ENCODE measurements around the gene KCNK10. TPM values are rescaled to one million over a fixed set of nuclear protein-coding genes. Genes with fewer than 3 reads are reported as not detected.

Gene KCNK10
- total and polyA plus RNA-seq, 11 donors = 0.07 to 0.31 (median 0.20) TPM; not detected in 7

DNA sequence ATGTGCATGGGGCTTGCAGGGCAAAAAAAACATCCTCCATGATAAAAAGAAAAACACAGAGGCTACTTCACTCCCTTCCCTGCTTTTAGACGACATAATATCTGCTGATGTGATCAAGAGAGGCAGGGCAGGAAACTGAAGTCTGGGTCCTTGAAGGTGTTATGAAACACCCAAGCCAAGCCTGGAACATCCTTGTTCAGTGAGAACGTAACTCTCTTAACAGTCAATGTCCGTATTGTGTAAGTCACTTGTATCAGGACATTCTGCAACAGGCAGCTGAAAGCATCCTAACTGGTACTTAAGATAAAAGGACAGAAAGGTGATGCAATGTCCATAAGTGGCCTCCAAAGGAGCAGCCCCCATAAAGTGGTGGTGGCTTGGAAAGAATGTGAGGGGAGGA lies 20.0 kb downstream of the KCNK10 start:
- no peak for DNase-seq
- WGBS, 4 donors = 39 to 53% (median 50%) methylated on average over 3 of the region's 3 CpGs
- H3K27me3 ChIP-seq = no peaks in the 10 kb centered on the region
- no peaks in the 10 kb centered on the region for H3K36me3 ChIP-seq
- intact Hi-C loops (cut with DNase I) = no loop called here
- H3K27ac ChIP-seq = no peak overlapping the region
- H3K4me3 ChIP-seq = no peak overlapping the region
- no peak for TF ChIP-seq CTCF (IDR thresholded peaks at IDR 0.05)
- no peak for TF ChIP-seq POLR2A (IDR thresholded peaks at IDR 0.05)
- no peak for ATAC-seq
- H3K9me3 ChIP-seq = no peaks in the 10 kb centered on the region
- H3K4me1 ChIP-seq = peaks cover 0 to 4% (median 0%) of the 10 kb centered on the region in 12 donors

DNA sequence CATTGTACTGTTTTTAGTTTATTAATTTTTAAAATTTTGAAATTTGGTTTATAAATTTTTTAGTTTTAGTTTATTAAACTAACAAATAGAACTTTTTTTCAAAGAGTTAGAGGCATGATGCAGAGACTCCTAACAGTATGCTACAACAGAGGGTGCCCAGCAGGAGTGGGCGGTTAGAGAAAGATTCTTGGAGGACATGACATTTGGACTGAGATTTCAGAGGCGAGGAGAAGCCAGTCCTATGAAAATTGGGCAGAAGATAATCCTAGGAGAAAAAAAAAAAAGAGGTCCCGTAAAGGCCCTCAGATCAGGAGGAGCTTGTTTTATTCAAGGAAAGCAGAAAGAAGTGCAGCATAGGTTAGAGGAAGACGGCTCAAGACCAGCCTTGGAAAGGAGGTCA lies 21.7 kb downstream of the KCNK10 start:
- peaks cover 0 to 3% (median 0%) of the 10 kb centered on the region in 9 donors for H3K27me3 ChIP-seq
- H3K9me3 ChIP-seq = no peaks in the 10 kb centered on the region
- WGBS, 4 donors = 82 to 86% (median 85%) methylated on average over 4 of the region's 4 CpGs
- H3K27ac ChIP-seq = no peak overlapping the region
- DNase-seq (no peak), ATAC-seq (no peak)
- peaks cover 0 to 4% (median 0%) of the 10 kb centered on the region in 12 donors for H3K4me1 ChIP-seq
- no peak overlapping the region for H3K4me3 ChIP-seq
- intact Hi-C loops (cut with DNase I) = no loop called here
- TF ChIP-seq CTCF (IDR thresholded peaks at IDR 0.05) (no peak), POLR2A (IDR thresholded peaks at IDR 0.05) (no peak)
- H3K36me3 ChIP-seq = no peaks in the 10 kb centered on the region

GRCh38 chr14:88300817-88301216 lies 22.3 kb downstream of the KCNK10 start:
- no peak overlapping the region for H3K4me3 ChIP-seq
- H3K27ac ChIP-seq = no peak overlapping the region
- intact Hi-C loops (cut with DNase I) = no loop called here
- 82 to 86% (median 86%) methylated on average over 3 of the region's 3 CpGs for WGBS, 4 donors
- ATAC-seq (no peak), DNase-seq (no peak)
- H3K27me3 ChIP-seq = peaks cover 0 to 3% (median 0%) of the 10 kb centered on the region in 9 donors
- H3K36me3 ChIP-seq = no peaks in the 10 kb centered on the region
- no peaks in the 10 kb centered on the region for H3K9me3 ChIP-seq
- TF ChIP-seq POLR2A (IDR thresholded peaks at IDR 0.05) = no peak
- TF ChIP-seq CTCF (IDR thresholded peaks at IDR 0.05) = no peak
- H3K4me1 ChIP-seq = peaks cover 0 to 4% (median 0%) of the 10 kb centered on the region in 12 donors

- DNase-seq = no peak
- intact Hi-C loops (cut with DNase I) = no loop called here
- 60 to 64% (median 63%) methylated on average over 6 of the region's 6 CpGs for WGBS, 4 donors
- no peaks in the 10 kb centered on the region for H3K9me3 ChIP-seq
- peaks cover 0 to 4% (median 0%) of the 10 kb centered on the region in 12 donors for H3K4me1 ChIP-seq
- H3K4me3 ChIP-seq = no peak overlapping the region
- TF ChIP-seq POLR2A (IDR thresholded peaks at IDR 0.05) = no peak
- TF ChIP-seq CTCF (IDR thresholded peaks at IDR 0.05) = no peak
- no peaks in the 10 kb centered on the region for H3K36me3 ChIP-seq
- H3K27me3 ChIP-seq = peaks cover 0 to 3% (median 0%) of the 10 kb centered on the region in 9 donors
- no peak overlapping the region for H3K27ac ChIP-seq
- ATAC-seq = peak in 1 of 4 donors; percentile 42
These were observed 23.1 kb downstream of the KCNK10 start for GRCh38 chr14:88299865-88300530.
